A673 (cell line): Measurements from ENCODE around the gene FBXO9. TPM values are rescaled to one million over a fixed set of nuclear protein-coding genes. Genes with fewer than 3 reads are reported as not detected.

ENCODE experiments used
- BruUV-seq: library from RNA; stranded (reverse); fragments of 400-500 nt; replicated peaks from 2 replicates; lab custom pipeline; 2021; lab: Mats Ljungman, UMichigan
- CTCF ChIA-PET: fragments of 300-600 bp; sonication (Branson Sonifier 250); formaldehyde crosslinking; loops from one replicate; lab custom pipeline; 2022; ENCODE audit warnings: antibody characterized with exemption; lab: Charles Lee
- POLR2A ChIA-PET: fragments of 300-600 bp; sonication (Branson Sonifier 250); formaldehyde crosslinking; loops from one replicate; lab custom pipeline; 2022; ENCODE audit warnings: antibody characterized with exemption; ENCODE audit not compliant: low non-redundant PET; lab: Charles Lee
- DNase-seq: peaks from one replicate; pipeline ENCODE4 v3.0.0-alpha.2; 2015; ENCODE audit warnings: low spot score
- H3K27ac ChIP-seq: fragments of 200-600 bp; sonication (generic); 2 replicates; pipeline ENCODE4 v1.5.1; 2016; ENCODE audit warnings: mixed run types, low read depth, mild to moderate bottlenecking, mixed read lengths, antibody characterized with exemption, low read length; ENCODE audit not compliant: poor library complexity, severe bottlenecking
- H3K27me3 ChIP-seq: fragments of 200-600 bp; sonication (generic); replicated peaks from 2 replicates; pipeline ENCODE4 v1.6.1; 2017; ENCODE audit warnings: mixed run types, low read depth, mild to moderate bottlenecking, mixed read lengths, antibody characterized with exemption, low read length; ENCODE audit not compliant: insufficient read depth, poor library complexity
- H3K36me3 ChIP-seq: fragments of 200-600 bp; sonication (generic); 2 replicates; pipeline ENCODE4 v1.6.1; 2016; ENCODE audit warnings: mixed run types, mild to moderate bottlenecking, mixed read lengths, antibody characterized with exemption, low read length; ENCODE audit not compliant: insufficient read depth, poor library complexity, severe bottlenecking
- H3K4me1 ChIP-seq: fragments of 200-600 bp; sonication (generic); 2 replicates; pipeline ENCODE4 v1.6.1; 2017; ENCODE audit warnings: mixed run types, mild to moderate bottlenecking, mixed read lengths, antibody characterized with exemption, low read length; ENCODE audit not compliant: insufficient read depth, poor library complexity, severe bottlenecking
- H3K4me3 ChIP-seq: fragments of 200-600 bp; sonication (generic); 2 replicates; pipeline ENCODE4 v1.5.1; 2016; ENCODE audit warnings: low read depth, mixed run types, mild to moderate bottlenecking, mixed read lengths, low read length; ENCODE audit not compliant: poor library complexity, severe bottlenecking
- H3K9me3 ChIP-seq: fragments of 200-600 bp; sonication (generic); 2 replicates; pipeline ENCODE4 v1.6.1; 2016; ENCODE audit warnings: mixed run types, low read depth, mild to moderate bottlenecking, mixed read lengths, antibody characterized with exemption, low read length; ENCODE audit not compliant: poor library complexity, severe bottlenecking
- EZH2 ChIP-seq: fragments of 200-600 bp; sonication (generic); IDR thresholded peaks from 2 replicates; pipeline ENCODE4 v1.6.1; 2017; ENCODE audit warnings: borderline replicate concordance, low read depth, mild to moderate bottlenecking, mixed read lengths, antibody characterized with exemption, low read length; ENCODE audit not compliant: poor library complexity, severe bottlenecking
- intact Hi-C: fragments of 100-400 bp; cut with micrococcal nuclease; formaldehyde crosslinking; loops from one replicate; pipeline ENCODE4 v1.10.0; 2022; ENCODE audit not compliant: unreplicated experiment
- total RNA-seq: library from RNA; stranded (reverse); gene quantifications from 2 replicates; pipeline ENCODE4 v1.2.3, GENCODE V29; 2021
- TF ChIP-seq, protein P1 (sequence below): fragments of 300-800, 200-600 bp; sonication (generic); conservative IDR thresholded peaks from 2 replicates; pipeline ENCODE4 v1.5.1; 2017; ENCODE audit warnings: low read depth, mild to moderate bottlenecking, antibody characterized with exemption, low read length, moderate library complexity, mixed read lengths

FBXO9 gene
- total RNA-seq, 1 experiment from 2014 or later, result 76.7 TPM

DNA sequence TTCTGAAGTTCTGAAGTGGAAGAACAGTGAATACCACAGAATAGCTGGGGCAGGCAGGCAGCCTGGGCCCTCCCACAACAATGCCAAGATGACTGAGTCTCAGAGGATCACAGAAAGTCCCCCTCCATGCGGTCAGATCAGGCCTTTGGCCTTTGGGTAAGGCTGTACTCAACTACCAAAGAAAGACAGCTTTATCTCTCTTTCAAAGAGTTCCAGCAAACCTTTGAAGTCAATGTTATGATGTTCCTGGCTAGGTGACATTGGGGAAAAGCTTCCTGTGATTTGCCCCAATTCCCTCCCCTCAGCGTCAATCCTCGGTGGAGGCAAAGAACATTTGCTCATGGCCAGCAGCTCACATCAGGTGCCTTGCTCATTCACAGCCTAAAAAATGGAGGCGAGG lies 10.7 kb upstream of the FBXO9 start:
- H3K4me3 ChIP-seq, result no peak overlapping the region
- ChIA-PET POLR2A (no interaction called here), CTCF (no interaction called here)
- no peak overlapping the region for H3K27ac ChIP-seq
- no peaks in the 10 kb centered on the region for H3K27me3 ChIP-seq
- TF ChIP-seq, protein P1, sequence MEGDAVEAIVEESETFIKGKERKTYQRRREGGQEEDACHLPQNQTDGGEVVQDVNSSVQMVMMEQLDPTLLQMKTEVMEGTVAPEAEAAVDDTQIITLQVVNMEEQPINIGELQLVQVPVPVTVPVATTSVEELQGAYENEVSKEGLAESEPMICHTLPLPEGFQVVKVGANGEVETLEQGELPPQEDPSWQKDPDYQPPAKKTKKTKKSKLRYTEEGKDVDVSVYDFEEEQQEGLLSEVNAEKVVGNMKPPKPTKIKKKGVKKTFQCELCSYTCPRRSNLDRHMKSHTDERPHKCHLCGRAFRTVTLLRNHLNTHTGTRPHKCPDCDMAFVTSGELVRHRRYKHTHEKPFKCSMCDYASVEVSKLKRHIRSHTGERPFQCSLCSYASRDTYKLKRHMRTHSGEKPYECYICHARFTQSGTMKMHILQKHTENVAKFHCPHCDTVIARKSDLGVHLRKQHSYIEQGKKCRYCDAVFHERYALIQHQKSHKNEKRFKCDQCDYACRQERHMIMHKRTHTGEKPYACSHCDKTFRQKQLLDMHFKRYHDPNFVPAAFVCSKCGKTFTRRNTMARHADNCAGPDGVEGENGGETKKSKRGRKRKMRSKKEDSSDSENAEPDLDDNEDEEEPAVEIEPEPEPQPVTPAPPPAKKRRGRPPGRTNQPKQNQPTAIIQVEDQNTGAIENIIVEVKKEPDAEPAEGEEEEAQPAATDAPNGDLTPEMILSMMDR, result no peak
- TF ChIP-seq EZH2, result no peak
- no peaks in the 10 kb centered on the region for H3K4me1 ChIP-seq
- no peaks in the 10 kb centered on the region for H3K36me3 ChIP-seq
- no TSS peak for BruUV-seq
- no peak for DNase-seq
- intact Hi-C loops, result no loop called here
- no peaks in the 10 kb centered on the region for H3K9me3 ChIP-seq

DNA sequence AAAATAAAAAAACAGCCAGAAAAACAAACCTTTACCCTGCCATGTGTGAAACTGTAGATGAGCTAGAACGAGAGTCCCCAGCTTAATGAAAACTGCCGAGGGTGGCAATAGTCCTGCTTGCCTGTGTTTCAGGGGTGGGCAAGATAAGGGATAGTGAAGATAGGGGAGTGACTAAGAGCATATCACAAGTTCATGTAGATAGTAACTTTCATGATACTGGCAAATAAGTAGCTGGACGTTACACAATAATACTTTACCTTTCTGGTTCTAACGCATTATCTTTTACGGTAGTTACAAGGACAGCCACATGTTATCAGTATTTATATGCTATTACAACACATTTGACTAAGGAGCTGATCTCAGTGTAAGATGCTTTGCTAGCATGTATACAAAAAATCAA lies 9.3 kb upstream of the FBXO9 start:
- H3K4me1 ChIP-seq, result peaks cover 8% of the 10 kb centered on the region
- POLR2A ChIA-PET, result interaction anchor here (0.7 kb wide), 1 partner anchor 13 kb away, joined by 4 read pairs; no protein-coding TSS in a partner anchor
- intact Hi-C loops, result no loop called here
- H3K36me3 ChIP-seq, result no peaks in the 10 kb centered on the region
- DNase-seq, result no peak
- CTCF ChIA-PET, result no interaction called here
- no TSS peak for BruUV-seq
- H3K27me3 ChIP-seq, result no peaks in the 10 kb centered on the region
- TF ChIP-seq, protein P1, result no peak
- H3K27ac ChIP-seq, result no peak overlapping the region
- no peaks in the 10 kb centered on the region for H3K9me3 ChIP-seq
- no peak overlapping the region for H3K4me3 ChIP-seq

DNA sequence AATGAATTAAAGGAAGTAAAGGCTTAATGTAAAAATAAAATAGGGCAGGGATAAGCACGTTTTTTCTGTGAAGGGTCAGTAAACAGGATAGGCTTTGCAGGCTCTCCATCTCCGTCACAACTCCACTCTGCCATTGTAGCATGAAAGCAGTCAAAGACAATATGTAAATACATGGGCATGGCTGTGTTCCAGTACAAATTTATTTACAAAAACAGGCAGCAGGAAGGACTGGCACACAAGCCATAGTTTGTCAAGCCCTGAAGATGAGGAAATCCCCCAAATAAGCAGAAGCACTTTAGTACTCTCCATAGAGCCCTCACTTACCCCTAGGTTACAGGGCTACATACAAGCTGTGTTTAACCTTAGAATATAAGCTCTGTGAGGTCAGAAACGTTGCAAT lies 8.9 kb upstream of the FBXO9 start:
- no peak overlapping the region for H3K4me3 ChIP-seq
- peaks cover 8% of the 10 kb centered on the region for H3K4me1 ChIP-seq
- POLR2A ChIA-PET, result interaction anchor here (0.7 kb wide), 1 partner anchor 13 kb away, joined by 4 read pairs; no protein-coding TSS in a partner anchor

More for the DNA sequence above, 8.9 kb upstream of the FBXO9 start:
- CTCF ChIA-PET, result no interaction called here
- Histone ChIP-seq H3K9me3 (no peaks in the 10 kb centered on the region), H3K27me3 (no peaks in the 10 kb centered on the region), H3K36me3 (no peaks in the 10 kb centered on the region), H3K27ac (no peak overlapping the region)
- intact Hi-C loops, result no loop called here
- no TSS peak for BruUV-seq
- DNase-seq, result no peak
- no peak for TF ChIP-seq EZH2
- TF ChIP-seq, protein P1, result no peak
